H1 (cell line): ENCODE measurements around the gene CD81. TPM values are rescaled to one million over a fixed set of nuclear protein-coding genes. Genes with fewer than 3 reads are reported as not detected.

Experiments used
- CTCF ChIA-PET: fragments of 300-600 bp; sonication (Branson Sonifier 250); formaldehyde crosslinking; loops from one replicate; lab custom pipeline; 2021; ENCODE audit not compliant: partially characterized antibody; lab: Charles Lee
- POLR2A ChIA-PET: fragments of 300-600 bp; sonication (Branson Sonifier 250); formaldehyde crosslinking; loops from one replicate; lab custom pipeline; 2021; ENCODE audit warnings: inconsistent platforms; ENCODE audit not compliant: partially characterized antibody; lab: Charles Lee
- DNase-seq, 2 experiments: peaks; one replicate each; pipeline versions ENCODE4 v3.0.0 to v3.0.0-alpha.2; 2010 to 2022; ENCODE audit warnings: low spot score in 2 of 2, low read depth in 1 of 2, mixed read lengths in 1 of 2
- FAIRE-seq: peaks from 2 replicates; lab custom pipeline; 2011; peaks lifted over from hg19 to GRCh38; lab: Jason Lieb, UNC
- H2AFZ ChIP-seq: 2 replicates; pipeline ENCODE4 v1.8.1; 2012; ENCODE audit warnings: low read length, inconsistent platforms
- H2AK5ac ChIP-seq: 2 replicates; pipeline ENCODE4 v1.6.1; 2013; ENCODE audit warnings: low read depth, low read length
- H2BK120ac ChIP-seq: replicated peaks from 2 replicates; pipeline ENCODE3; 2013; ENCODE audit warnings: low read depth, low read length, inconsistent platforms
- H2BK12ac ChIP-seq: 2 replicates; pipeline ENCODE4 v1.6.1; 2013; ENCODE audit warnings: low read depth, low read length
- H2BK15ac ChIP-seq: 2 replicates; pipeline ENCODE4 v1.6.1; 2013; ENCODE audit warnings: low read length
- H2BK20ac ChIP-seq: 2 replicates; pipeline ENCODE4 v1.6.1; 2013; ENCODE audit warnings: low read length
- H2BK5ac ChIP-seq: 2 replicates; pipeline ENCODE4 v1.6.1; 2013; ENCODE audit warnings: low read depth, low read length
- H3K14ac ChIP-seq: 2 replicates; pipeline ENCODE4 v1.6.1; 2013; ENCODE audit warnings: inconsistent platforms; ENCODE audit not compliant: insufficient read length
- H3K18ac ChIP-seq: 2 replicates; pipeline ENCODE4 v1.6.1; 2013; ENCODE audit warnings: low read length; ENCODE audit errors: extremely low read depth
- H3K23ac ChIP-seq: 2 replicates; pipeline ENCODE4 v1.6.1; 2013; ENCODE audit warnings: inconsistent platforms; ENCODE audit not compliant: insufficient read length
- H3K23me2 ChIP-seq: 2 replicates; pipeline ENCODE4 v1.6.1; 2013; ENCODE audit warnings: low read depth, low read length
- H3K27ac ChIP-seq: 2 replicates; pipeline ENCODE4 v1.6.1; 2011; ENCODE audit warnings: low read depth, low read length, inconsistent platforms
- H3K27me3 ChIP-seq, 4 experiments: replicated peaks in 1 of 4; 1 replicate in 1 of 4; 2 replicates in 3 of 4; pipeline versions ENCODE4 v1.6.1 to v1.8.1; 2011 to 2013; ENCODE audit warnings: low read length in 3 of 4, mild to moderate bottlenecking in 3 of 4, inconsistent platforms in 2 of 4, mixed read lengths in 2 of 4, moderate library complexity in 1 of 4; ENCODE audit not compliant: control insufficient read depth in 3 of 4, insufficient read depth in 3 of 4; ENCODE audit errors: extremely low read depth in 1 of 4
- H3K36me3 ChIP-seq, 4 experiments: 2 replicates each; pipeline versions ENCODE4 v1.6.1 to v1.8.1; 2011 to 2013; ENCODE audit warnings: mild to moderate bottlenecking in 4 of 4, low read length in 3 of 4, moderate library complexity in 2 of 4, control low read depth in 1 of 4, inconsistent platforms in 1 of 4; ENCODE audit not compliant: insufficient read depth in 4 of 4, control insufficient read depth in 2 of 4
- H3K4ac ChIP-seq: replicated peaks from 2 replicates; pipeline ENCODE3; 2013; ENCODE audit warnings: low read length, low read depth, mixed read lengths, inconsistent platforms; ENCODE audit not compliant: insufficient read length
- H3K4me1 ChIP-seq, 4 experiments: replicated peaks in 1 of 4; 1 replicate in 1 of 4; 2 replicates in 3 of 4; pipeline versions ENCODE4 v1.6.1 to v1.8.1; 2011 to 2013; ENCODE audit warnings: low read length in 3 of 4, inconsistent platforms in 2 of 4, mixed read lengths in 1 of 4; ENCODE audit not compliant: insufficient read depth in 4 of 4, control insufficient read depth in 3 of 4
- H3K4me2 ChIP-seq, 2 experiments: 2 replicates each; pipeline versions ENCODE4 v1.6.1 to v1.8.1; 2011 to 2013; ENCODE audit warnings: low read depth in 2 of 2, low read length in 2 of 2, control low read depth in 1 of 2, inconsistent platforms in 1 of 2, mild to moderate bottlenecking in 1 of 2; ENCODE audit not compliant: insufficient read depth in 1 of 2
- H3K4me3 ChIP-seq, 4 experiments: fragments of 200-600, 300-600 bp in 1 of 4; sonication (generic), shearing (Covaris generic), sonication (Bioruptor Twin) in 1 of 4; 2 replicates each; pipeline versions ENCODE4 v1.5.1 to v1.8.1; 2011 to 2016; ENCODE audit warnings: low read length in 4 of 4, low read depth in 3 of 4, control low read depth in 2 of 4, inconsistent platforms in 2 of 4, mild to moderate bottlenecking in 2 of 4, mixed read lengths in 1 of 4, moderate library complexity in 1 of 4; ENCODE audit not compliant: insufficient read depth in 2 of 4; ENCODE audit errors: extremely low read depth in 1 of 4
- H3K56ac ChIP-seq: replicated peaks from 2 replicates; pipeline ENCODE3; 2013; ENCODE audit warnings: low read depth, mild to moderate bottlenecking, mixed read lengths, low read length, inconsistent platforms; ENCODE audit not compliant: insufficient read length
- H3K79me1 ChIP-seq: 2 replicates; pipeline ENCODE4 v1.6.1; 2013; ENCODE audit warnings: low read depth, low read length, control low read depth
- H3K79me2 ChIP-seq, 2 experiments: 2 replicates each; pipeline versions ENCODE4 v1.6.1 to v1.8.1; 2012 to 2013; ENCODE audit warnings: low read length in 2 of 2, mild to moderate bottlenecking in 2 of 2, inconsistent platforms in 1 of 2; ENCODE audit not compliant: insufficient read depth in 2 of 2, control insufficient read depth in 1 of 2
- H3K9ac ChIP-seq, 4 experiments: replicated peaks in 1 of 4; 1 replicate in 1 of 4; 2 replicates in 3 of 4; pipeline versions ENCODE4 v1.6.1 to v1.8.1; 2011 to 2013; ENCODE audit warnings: low read depth in 3 of 4, low read length in 3 of 4, control low read depth in 2 of 4, mild to moderate bottlenecking in 2 of 4, moderate library complexity in 2 of 4, inconsistent platforms in 1 of 4; ENCODE audit errors: extremely low read depth in 1 of 4
- H3K9me3 ChIP-seq, 2 experiments: 2 replicates each; pipeline versions ENCODE4 v1.6.1 to v1.8.1; 2012 to 2013; ENCODE audit warnings: mild to moderate bottlenecking in 2 of 2, moderate library complexity in 2 of 2, control low read depth in 1 of 2, inconsistent platforms in 1 of 2, low read depth in 1 of 2, low read length in 1 of 2, mixed read lengths in 1 of 2; ENCODE audit not compliant: insufficient read depth in 2 of 2
- H4K20me1 ChIP-seq, 2 experiments: replicated peaks in 1 of 2; 2 replicates each; pipeline versions ENCODE3 to v1.8.1; 2011 to 2013; ENCODE audit warnings: inconsistent platforms in 2 of 2, low read length in 2 of 2, mild to moderate bottlenecking in 1 of 2; ENCODE audit not compliant: insufficient read depth in 2 of 2, control insufficient read depth in 1 of 2
- H4K5ac ChIP-seq: 2 replicates; pipeline ENCODE4 v1.6.1; 2013; ENCODE audit warnings: low read length, low read depth, mixed read lengths, inconsistent platforms; ENCODE audit not compliant: insufficient read length
- H4K8ac ChIP-seq: 2 replicates; pipeline ENCODE4 v1.8.0; 2013; ENCODE audit warnings: mild to moderate bottlenecking, moderate library complexity, low read length, inconsistent platforms; ENCODE audit not compliant: insufficient read depth; ENCODE audit errors: extremely low read depth
- H4K91ac ChIP-seq: replicated peaks from 2 replicates; pipeline ENCODE3; 2013; ENCODE audit warnings: low read length, mixed read lengths, inconsistent platforms; ENCODE audit not compliant: insufficient read length
- BCL11A ChIP-seq, 2 experiments: IDR thresholded peaks; one replicate each; pipeline ENCODE4 v1.6.1; 2011; ENCODE audit warnings: low read depth in 2 of 2, low read length in 2 of 2, mild to moderate bottlenecking in 2 of 2
- CBX8 ChIP-seq: fragments of 300-800, 300-1000 bp; sonication (generic); IDR thresholded peaks from 2 replicates; pipeline ENCODE4 v1.7.1; 2016; ENCODE audit warnings: low read depth, low read length, borderline replicate concordance
- CREB1 ChIP-seq: IDR thresholded peaks from 2 replicates; pipeline ENCODE4 v1.6.1; 2012; ENCODE audit warnings: inconsistent platforms
- GTF2F1 ChIP-seq: IDR thresholded peaks from 2 replicates; pipeline ENCODE4 v1.6.1; 2012; ENCODE audit warnings: low read depth, low read length, improper control_type of control experiment, borderline replicate concordance
- HDAC6 ChIP-seq: IDR thresholded peaks from one replicate; pipeline ENCODE4 v1.7.1; 2012; ENCODE audit warnings: low read depth, mild to moderate bottlenecking, inconsistent platforms, low read length, moderate library complexity
- JUN ChIP-seq: IDR thresholded peaks from 2 replicates; pipeline ENCODE4 v1.6.1; 2011; ENCODE audit warnings: low read depth, mild to moderate bottlenecking, improper control_type of control experiment, low read length
- POLR2AphosphoS5 ChIP-seq: IDR thresholded peaks from 2 replicates; pipeline ENCODE4 v1.6.1; 2011; ENCODE audit warnings: low read depth, low read length
- SP2 ChIP-seq: IDR thresholded peaks from 2 replicates; pipeline ENCODE4 v1.6.1; 2012; ENCODE audit warnings: mild to moderate bottlenecking, low read length, inconsistent platforms
- TAF1 ChIP-seq: IDR thresholded peaks from 2 replicates; pipeline ENCODE4 v1.6.1; 2011; ENCODE audit warnings: mild to moderate bottlenecking, low read depth, low read length
- TBP ChIP-seq: IDR thresholded peaks from 2 replicates; pipeline ENCODE4 v1.6.1; 2011; ENCODE audit warnings: low read depth, low read length, improper control_type of control experiment
- WGBS, 2 experiments: shearing (Covaris generic) in 1 of 2; methylation state at CpG; one replicate each; pipeline versions ENCODE4 v1.1.6 to v1.1.7; 2013 to 2015; ENCODE audit warnings: low lambda C conversion rate in 2 of 2, mixed read lengths in 2 of 2, inconsistent platforms in 1 of 2, low coverage in 1 of 2, missing lambda C conversion rate in 1 of 2; ENCODE audit not compliant: insufficient replicate concordance in 2 of 2, insufficient coverage in 1 of 2, insufficient read length in 1 of 2; ENCODE audit errors: extremely low coverage in 1 of 2, missing lambda C conversion rate in 1 of 2; 5-methylcytosine and 5-hydroxymethylcytosine counted together
- polyA plus RNA-seq, 7 experiments: library from polyadenylated mRNA; depleted of rRNA in 3 of 7; stranded (reverse) in 5 of 7; unstranded in 2 of 7; fragments of >200 nt in 5 of 7; fragments of 200-250 nt in 2 of 7; gene quantifications; 1 replicate in 5 of 7; 2 replicates in 1 of 7; 4 replicates in 1 of 7; pipeline versions ENCODE4 v1.2.1 to v1.2.3, GENCODE V29; 2011 to 2013; ENCODE audit warnings: missing spikeins in 2 of 7, mixed read lengths in 2 of 7
- total RNA-seq: library from RNA; stranded (reverse); fragmentation: NEBNext Ultra II Directional; extraction: Animal tissue kit (Norgen Biotek cat#: 25700); gene quantifications from 2 replicates; pipeline ENCODE4 v1.2.1, GENCODE V29; 2021

CD81 gene
- total and polyA plus RNA-seq, 2 of the 8 experiments (the other 6 are each of a cell fraction or from before 2014, with no cell fraction given), result 238 to 309 TPM

DNA sequence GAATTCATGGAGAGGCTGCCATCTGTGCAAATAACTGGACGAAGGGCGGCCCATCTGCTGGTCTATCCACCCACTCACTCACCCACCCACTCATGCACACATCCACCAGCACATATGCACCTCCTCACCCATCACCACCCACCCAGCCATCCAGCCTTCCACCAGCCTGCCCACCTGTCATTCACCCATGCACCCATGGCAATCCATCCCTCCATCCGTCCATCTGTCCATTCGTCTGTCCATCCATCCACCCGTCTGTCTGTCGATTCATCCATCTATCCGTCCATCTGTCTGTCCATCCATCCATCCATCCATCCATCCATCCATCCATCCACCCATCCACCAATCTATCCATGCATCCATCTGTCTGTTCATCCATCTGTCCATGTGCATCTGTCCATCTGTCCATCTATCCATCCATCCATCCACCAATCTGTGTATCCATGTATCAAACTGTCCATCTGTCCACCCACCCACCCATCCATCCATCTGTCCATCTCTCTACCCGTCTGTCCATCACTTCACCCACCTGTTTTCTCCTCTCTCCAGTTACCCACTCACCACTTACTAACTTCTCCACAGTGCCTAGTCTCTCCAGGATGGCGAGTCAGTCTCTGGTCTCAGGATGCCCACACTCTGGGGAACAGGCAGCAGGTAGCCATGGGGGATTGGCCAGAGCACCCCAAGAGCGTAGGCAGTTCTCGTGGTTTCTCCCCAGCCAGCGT, 58.3 kb downstream of the CD81 start:
- POLR2A ChIA-PET, result interaction anchor here (1.2 kb wide), 1 partner anchor 9 kb away, joined by 3 read pairs; no protein-coding TSS in a partner anchor

More for the DNA sequence above, 58.3 kb downstream of the CD81 start:
- Histone ChIP-seq H3K56ac (no peak overlapping the region), H4K8ac (no peak overlapping the region), H2BK120ac (no peak overlapping the region), H2BK12ac (no peak overlapping the region), H3K14ac (no peak overlapping the region), H3K79me2 (no peaks in the 10 kb centered on the region), H3K27ac (no peak overlapping the region), H3K27me3 (peaks cover 1 to 8% (median 5%) of the 10 kb centered on the region in 4 experiments; a peak in 5 of 7 replicates), H4K5ac (no peak overlapping the region), H3K4me1 (no peaks in the 10 kb centered on the region; a peak in 1 of 7 replicates), H3K23me2 (peaks cover 12% of the 10 kb centered on the region; the same call in 1 of the 2 replicates), H2BK15ac (no peak overlapping the region), H3K23ac (no peak overlapping the region), H2AK5ac (no peak overlapping the region), H3K9me3 (no peaks in the 10 kb centered on the region), H4K20me1 (peaks cover 0 to 13% of the 10 kb centered on the region in 2 experiments), H3K79me1 (no peaks in the 10 kb centered on the region), H3K18ac (no peak overlapping the region), H2BK20ac (no peak overlapping the region), H3K4me2 (no peak overlapping the region), H3K4me3 (no peak overlapping the region), H3K9ac (no peak overlapping the region; a peak in 1 of 7 replicates), H4K91ac (no peak overlapping the region), H2BK5ac (no peak overlapping the region; the same call in 1 of the 2 replicates), H2AFZ (no peak overlapping the region), H3K36me3 (no peaks in the 10 kb centered on the region), H3K4ac (no peak overlapping the region)
- FAIRE-seq (no peak), DNase-seq (no peak)
- TF ChIP-seq CREB1 (no peak), POLR2AphosphoS5 (no peak), CBX8 (no peak), GTF2F1 (no peak), SP2 (no peak), TBP (no peak), HDAC6 (no peak), JUN (no peak), TAF1 (no peak), BCL11A (IDR thresholded peaks at IDR 0.05; ENCODE audit: low read depth in 2 of 2, low read length in 2 of 2) (no peak)
- WGBS, 2 experiments, result 93% methylated on average over 12 of the region's 12 CpGs; no CpG with 5 or more reads in 1 of the 2 experiments
- CTCF ChIA-PET, result interaction anchor here (0.7 to 1.5 kb wide), 4 partner anchors 15 to 456 kb away, joined by 3 to 6 read pairs (median 4); partner anchors contain the start of gene TSSC4
